GM21737 (cell line): ENCODE measurements around the gene OR1K1.

Experiments
- ATAC-seq: cut with Tn5 transposase; IDR thresholded peaks from one replicate; pipeline ENCODE4 v1.9.1; 2021; ENCODE audit warnings: mild to moderate bottlenecking, moderate library complexity; ENCODE audit not compliant: unreplicated experiment

Gene OR1K1

GRCh38 chr9:122848256-122848943, 48.5 kb downstream of the OR1K1 start:
- no peak for ATAC-seq
